ENCODE measurements around the gene EPB41.
"Not testable (repeated sequence)": the region's sequence is repeated elsewhere in the genome, so short reads cannot be mapped to it uniquely, and the experiment has no call there.

EPB41 gene

DNA sequence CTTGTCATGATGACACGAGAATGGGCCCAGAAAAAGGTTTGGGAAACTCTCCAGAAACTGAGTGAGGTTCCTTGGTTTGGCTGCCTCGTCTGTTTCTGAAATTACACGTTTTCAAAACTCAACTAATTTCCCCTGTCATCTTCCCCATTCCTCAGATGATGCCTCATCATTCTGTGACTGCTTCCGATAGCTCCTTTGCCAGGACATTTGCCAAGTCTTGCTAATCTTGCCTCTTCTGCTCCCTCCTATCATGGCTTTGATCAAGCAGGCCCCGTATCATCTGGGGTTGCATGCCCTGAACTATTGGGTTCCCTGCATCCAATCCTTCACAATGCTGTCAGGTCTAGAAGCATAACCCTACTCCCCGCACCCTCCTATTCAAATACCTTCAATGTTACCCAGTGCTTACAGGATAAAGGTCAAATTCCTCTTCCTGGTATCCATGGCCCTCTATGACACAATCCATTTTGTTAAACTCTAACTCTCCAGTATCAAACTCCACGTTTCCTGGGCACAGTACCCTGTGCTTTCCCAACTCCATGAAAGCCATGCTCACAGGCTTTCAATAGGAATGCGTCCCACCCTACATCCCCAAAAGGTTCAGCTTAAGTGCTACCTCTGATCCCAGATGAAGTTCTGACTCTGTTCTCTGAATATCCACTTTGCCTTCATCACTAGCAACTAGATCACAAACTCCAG lies 231.5 kb downstream of the EPB41 start:
- no peak for DNase-seq

DNA sequence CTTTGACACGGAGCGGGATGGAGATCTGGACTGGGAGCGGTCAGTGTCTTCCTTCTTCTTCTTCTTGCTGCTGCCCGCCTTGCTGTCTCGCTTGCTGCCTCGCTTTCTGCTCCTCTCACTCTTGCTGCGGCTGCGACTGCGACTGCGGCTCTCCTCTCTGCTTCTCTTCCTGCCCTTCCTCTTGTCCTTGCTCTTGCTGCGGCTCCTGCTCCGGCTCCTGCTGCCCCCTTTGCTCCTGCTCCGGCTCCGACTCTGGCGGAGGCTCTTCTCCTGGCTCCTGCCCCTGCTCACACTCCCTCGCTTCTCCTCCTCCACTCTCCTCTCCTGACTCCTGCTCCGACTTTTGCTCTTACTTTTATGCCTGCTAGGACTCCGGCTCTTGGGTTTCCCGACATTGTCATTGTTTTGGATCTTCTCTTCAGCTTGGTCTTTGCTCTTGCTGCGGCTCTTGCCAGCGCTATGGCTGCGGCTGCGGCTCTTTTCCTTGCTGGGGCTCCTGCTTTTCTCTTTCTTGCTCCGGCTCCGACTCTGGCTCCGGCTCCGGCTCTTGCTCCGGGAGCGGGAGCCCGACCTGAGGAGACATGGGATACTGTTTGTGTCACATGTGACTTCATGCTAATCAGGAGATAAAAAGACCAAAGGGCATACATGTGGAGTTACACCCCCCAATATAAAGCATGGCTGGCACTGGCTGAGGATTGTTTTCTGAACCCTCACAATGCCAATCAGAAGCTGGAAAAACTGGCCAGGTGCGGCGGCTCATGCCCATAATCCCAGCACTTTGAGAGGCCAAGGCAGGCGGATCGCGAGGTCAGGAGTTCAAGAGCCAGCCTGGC lies 234.5 kb downstream of the EPB41 start:
- no peak for DNase-seq

DNA sequence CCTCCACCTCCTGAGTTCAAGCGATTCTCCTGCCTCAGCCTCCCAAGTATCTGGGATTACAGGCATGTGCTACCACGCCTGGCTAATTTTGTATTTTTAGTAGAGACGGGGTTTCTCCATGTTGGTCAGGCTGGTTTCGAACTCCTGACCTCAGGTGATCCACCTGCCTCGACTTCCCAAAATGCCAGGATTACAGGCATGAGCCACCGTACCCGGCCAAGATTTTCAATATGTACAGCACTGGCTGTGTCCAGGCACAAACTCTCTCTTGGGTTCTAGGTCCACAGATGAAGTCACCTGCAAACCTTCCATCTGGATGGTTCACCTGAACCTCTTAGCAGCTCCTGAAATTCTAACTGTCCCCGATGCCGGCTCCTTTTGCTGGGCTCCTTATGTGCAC lies 236.0 kb downstream of the EPB41 start:
- DNase-seq, result not testable (repeated sequence)

DNA sequence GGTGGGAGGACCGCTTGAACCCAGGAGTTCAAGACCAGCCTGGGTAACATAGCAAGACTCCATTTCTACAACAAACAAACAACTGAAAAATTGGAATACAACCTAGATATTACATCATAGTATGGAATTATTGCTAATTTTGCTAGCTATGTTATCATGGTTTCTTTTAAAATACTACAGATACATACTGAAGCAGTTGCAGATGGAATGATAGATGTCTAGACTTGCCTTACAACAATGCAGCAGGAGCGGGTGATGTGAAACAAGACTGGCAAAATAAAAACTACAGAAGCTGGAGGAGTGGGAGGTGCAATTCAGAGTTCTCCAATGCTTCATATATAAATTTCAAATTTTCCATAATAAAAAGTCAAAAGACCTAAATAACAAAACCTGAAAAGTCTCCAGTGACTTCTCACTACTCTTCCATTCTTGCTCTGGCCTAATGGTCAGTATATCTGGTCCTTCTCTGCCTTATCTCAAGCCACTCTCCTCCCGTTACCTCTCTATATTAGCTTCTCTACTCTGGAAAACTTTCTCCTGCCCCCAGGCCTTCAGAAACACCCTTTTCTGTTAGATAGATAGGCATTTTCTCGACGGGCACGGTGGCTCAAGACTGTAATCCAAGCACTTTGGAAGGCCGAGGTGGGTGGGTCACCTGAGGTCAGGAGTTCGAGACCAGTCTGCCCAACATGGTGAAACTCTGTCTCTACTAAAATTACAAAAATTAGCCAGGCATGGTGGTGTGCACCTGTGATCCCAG lies 237.9 kb downstream of the EPB41 start:
- DNase-seq, result no peak

DNA sequence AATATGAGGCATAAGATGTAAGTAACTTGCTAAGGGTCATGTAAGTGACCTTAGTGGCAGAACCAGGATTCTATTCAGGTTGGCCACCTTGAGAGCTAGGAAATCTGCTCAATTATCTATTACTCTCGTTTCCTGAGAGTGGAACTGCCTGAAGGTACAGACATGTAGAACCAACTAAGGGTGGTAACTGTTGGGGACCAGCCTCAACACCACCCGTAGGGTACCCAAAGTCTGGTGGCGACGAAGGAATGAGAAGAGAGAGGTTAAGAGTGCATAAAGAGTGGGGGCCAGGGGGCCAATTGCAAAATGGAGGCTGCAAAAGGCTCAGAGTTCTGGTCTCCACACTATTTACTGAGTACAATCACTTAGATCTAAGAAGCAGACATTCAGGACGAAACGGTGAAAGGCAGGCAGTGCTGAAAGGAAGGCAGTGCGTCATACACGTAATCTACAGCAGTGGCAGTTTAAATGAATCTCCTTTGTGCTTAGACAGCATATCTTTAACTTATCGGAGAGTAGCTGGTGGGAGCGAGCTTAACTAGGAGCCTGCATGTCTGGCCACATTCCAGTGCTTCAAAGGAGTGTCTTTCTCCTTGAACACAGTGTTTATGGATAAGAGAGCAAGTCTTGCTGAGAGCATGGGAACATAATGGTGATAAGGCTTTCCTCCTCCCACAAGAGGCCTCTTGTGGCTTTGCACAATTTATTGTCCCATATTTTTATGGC lies 242.3 kb downstream of the EPB41 start:
- DNase-seq, result no peak

DNA sequence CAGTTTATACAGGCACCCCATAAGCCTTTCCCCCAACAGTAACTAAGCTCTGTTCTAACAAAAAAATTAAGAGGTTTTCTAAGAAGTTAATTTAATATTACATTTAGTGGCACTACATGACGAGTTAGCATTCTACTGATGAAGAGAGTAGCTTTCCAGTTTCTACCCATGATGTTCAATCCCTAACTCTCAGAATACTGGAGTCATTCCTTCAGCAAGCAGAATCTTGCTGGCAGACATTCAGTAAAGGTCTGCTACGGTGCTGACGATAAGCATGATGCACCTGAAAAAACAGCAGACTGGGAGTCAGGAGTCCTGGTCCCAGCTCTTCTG lies 242.9 kb downstream of the EPB41 start:
- DNase-seq, result no peak

DNA sequence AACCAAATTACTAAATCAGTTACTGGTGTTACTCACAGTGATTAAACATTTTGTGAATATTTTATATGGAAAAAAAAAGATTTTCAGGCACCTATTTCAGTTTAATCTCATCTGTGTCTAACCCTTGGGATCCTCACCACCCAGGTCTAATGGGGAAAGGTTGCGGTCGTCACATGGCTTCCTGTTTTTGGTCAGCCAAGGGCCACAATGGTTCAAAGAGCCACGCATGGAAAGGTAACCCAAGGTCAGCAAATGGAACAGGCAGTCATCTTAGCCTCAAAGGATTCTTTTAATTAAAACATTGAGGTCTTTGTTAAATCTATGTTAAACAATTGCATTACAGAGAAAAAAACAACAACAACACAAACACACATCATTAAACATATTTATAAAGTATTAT lies 245.4 kb downstream of the EPB41 start:
- DNase-seq, result no peak

DNA sequence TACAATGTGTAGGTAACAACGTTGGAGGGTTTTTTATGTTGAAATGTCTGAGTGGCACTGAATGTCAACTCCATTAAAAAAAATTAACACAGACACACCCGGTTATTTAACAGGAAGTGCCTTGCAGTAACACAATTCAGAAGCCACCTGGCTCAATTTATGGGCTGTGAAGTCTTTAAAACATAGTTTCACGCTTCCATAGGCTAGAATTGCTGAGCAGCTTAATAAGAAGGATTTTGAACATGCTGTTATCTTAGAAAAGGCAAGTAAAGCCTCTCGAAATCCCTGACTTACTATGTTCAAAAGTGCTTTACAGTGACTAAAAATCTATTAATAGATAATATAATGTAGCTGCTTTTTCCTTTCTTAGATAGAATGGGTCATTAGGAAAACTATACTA lies 247.7 kb downstream of the EPB41 start:
- DNase-seq, result no peak

DNA sequence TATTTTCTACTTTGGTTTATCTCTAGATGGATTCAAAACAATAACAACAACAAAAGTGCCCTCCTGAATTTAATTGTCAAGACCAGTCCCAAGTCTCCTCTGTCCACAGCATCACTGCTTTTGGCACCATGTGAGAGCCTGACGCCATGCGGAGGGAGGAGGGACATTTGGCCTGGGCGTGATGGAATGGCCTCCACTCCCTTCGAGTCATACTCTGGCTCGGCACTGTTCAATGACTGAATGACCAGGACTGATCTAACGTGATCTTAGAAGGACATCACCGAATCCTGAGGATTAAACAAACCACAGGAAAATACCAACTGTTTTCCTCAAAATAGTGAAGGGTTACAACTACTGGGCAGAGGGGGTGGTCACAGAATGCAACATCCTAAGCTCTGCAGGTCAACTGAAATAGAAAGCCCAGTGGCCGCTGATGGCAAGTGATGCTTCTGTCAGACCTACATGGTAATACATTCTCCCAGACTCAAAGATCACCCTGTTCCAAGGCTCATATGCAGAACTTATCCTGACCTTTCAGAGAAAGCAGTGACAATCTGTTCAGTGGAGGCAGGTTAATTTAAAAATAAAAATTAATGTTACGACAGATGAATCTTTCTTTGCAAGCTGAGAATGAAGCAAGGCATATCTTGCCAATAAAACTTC lies 248.2 kb downstream of the EPB41 start:
- DNase-seq, result no peak

DNA sequence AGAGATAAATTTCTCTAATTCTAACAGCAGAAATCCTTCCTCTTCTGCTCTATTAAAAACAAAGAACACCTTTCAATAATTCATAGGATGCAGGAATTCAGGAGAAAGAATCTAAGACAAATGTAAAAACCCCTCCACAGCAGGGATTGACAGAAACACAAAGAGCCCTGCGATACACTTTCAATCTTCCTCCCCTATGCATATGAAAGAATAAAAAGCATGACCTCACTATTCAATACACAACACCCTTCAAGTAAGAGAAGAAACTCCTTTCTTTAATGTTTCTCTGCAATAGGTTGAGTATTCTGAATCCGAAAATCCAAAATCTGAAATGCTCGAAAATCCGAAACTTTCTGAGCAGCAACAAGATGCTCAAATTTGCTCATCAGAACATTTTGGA lies 250.2 kb downstream of the EPB41 start:
- DNase-seq, result no peak

DNA sequence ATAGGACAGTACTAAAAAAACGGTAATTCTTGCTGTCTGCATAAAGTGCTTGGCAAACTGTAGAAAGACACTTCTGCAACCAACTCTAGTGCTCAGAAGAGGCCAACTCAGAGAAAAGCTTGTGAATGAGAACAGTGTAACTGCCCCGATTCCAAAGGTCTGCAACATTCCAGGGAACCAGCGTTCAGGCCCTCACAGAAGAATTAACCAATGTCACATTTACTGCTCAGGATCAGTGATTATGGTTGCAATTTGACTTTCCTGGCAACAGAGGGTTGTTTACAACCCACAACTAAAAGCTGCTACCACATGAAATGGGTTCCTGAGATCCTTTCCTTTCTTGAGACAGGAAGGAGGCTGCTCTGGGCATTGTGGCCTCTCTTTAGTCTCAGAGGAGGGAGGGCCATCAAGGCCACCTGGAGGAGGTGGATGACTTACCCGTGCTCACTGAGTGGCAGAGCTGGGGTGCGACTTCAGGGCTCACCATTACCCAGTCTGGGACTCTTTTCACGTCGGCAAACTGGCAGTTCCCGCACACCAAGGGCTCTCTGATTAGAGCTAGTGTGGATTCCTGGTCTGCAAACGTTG lies 252.0 kb downstream of the EPB41 start:
- no peak for DNase-seq

DNA sequence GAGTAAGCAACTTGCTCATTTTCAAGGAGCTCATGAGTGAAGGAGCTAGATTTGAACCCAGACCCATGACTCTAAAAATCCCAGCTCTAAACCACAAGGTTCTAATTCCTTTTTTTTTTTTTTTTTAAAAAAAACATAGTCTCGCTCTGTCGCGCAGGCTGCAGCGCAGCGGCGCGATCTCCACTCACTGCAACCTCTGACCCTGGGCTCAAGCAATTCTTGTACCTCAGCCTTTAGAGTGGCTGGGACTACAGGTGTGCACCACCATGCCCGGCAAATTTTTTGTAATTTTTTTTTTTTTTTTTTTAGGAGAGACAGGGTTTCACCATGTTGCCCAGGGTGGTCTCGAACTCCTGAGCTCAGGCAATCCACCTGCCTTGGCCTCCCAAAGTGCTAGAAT lies 253.5 kb downstream of the EPB41 start:
- DNase-seq, result no peak
